NCI-H187 (cell line): ENCODE results near the gene EXOSC6.
"Not testable (repeated sequence)": the region's sequence is repeated elsewhere in the genome, so short reads cannot be mapped to it uniquely, and the experiment has no call there.

Experiments used
- DNase-seq, 2 experiments: peaks; one replicate each; lab custom pipeline; 2025; lab: John Stamatoyannopoulos, UW

The EXOSC6 gene

DNA sequence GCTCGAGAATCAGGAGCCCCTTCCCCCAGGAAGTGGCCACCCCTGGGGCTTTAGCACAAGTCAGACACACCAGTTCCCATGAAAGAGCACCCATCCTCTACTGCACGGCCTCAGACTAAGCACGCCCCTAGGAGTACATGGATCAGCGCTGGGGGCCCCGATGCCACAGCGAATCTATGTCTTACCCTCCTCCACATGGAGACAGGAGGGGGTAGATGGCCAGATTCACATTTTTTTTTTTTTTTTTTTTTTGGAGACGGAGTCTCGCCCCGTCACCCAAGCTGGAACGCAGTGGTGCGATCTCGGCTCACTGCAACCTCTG is 3.2 kb upstream of the EXOSC6 start:
- no peak for DNase-seq

DNA sequence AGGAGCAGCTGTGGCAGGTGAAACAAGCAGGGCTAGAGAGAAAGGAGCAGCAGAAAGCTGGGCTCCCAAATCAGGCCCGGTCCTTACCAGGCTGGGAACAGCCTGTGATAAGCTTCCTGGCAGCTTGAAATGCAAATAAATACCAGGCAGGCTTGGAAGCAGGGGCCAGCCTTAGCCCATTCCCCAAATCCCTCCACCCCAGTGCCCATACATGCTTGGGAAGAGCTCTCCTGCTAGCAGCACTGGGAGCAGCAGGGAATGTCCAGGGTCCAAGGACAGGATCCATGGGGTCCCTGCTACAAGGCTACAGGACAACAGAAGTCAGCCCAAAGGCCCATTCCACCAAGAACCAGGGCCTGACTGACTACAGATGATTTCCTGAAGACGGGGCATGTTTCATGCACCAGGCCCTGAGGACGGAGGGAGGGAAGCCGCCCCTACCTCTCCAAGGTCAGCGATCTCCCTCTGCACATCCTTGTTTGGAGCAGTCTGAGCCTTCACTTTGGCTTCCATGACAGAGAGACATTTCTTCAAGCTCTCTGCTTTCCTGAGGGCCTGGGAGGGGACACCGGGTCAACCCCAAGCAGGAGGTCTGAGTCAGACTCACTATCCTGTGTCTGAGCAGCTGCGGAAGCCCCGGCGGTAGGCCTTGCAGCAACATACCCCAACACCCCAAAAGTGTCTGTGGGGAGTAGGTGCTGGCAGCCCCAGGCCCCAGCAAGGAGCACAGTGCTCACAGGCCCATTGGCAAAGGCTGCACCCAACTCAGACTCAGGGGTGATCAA is 2.6 kb upstream of the EXOSC6 start:
- no peak for DNase-seq

DNA sequence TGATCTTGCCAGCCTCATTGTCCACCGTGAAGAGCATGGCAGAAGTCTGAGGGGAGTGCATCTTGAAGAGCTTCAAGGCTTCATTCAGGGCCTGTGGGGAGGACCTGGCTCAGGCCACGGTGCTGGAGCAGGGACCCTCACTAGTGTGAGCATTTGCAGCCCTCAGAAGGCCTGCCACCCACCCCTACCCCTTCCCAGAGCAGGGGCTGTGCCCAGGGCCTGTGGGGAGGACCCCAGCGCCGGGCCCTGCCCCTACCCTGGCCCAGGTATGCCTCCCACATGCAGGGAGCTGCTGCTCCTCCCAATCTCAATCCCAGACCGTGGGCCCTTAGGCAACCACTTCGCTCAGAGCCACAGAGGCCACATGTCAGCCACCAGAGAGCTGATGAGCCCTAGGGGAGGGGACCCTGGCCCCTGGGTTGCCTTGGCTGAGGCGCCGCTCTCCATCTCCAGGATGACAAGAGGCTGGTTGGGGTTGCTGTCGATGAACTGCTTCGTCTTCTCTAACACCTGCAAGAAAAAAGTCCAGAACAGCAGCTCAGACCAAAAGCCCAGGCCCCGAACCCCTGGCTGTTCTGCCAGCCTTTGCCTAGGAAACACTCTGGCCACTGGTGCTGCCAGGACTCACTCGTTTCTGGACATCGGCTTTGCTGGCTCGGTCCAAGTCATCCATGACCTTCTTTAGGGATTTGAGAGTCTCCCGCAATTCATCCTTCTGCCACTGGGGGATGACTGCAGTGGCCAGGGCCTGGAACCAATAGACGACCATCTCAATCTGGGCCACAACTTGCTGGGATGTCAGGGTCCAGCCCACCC is 1.8 kb upstream of the EXOSC6 start:
- DNase-seq, result no peak

DNA sequence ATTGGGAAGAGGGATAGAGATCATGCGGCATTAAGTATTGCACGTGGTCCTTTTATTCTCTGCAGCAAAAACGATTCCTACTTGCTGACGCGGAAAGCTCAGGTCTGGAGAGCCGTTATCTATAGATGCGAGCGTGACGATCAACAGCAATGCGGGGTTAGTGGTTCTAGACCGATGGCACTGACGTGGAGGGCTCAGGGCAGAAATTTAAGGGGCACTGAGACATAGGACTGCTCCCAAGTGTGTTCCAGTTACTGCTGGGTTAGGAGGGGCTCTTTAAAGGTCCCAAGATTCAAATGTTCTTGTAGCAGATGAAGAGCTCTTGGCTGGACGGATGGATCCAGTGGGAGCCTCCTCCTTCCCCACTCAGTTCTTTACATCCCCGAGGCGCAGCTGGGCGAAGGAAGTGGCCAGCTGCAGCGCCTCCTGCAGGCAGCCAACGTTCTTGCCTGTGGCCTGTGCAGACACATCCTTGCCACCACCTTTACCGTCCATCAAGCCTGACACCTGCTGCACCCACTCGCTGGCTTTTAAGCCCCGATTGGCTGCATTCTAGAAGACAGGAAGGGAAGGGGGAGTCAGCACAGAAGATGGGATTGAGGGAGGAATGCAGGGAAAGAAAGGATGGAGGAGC is 732 bp upstream of the EXOSC6 start:
- peak in 1 of 2 experiments; percentile 2 for DNase-seq

DNA sequence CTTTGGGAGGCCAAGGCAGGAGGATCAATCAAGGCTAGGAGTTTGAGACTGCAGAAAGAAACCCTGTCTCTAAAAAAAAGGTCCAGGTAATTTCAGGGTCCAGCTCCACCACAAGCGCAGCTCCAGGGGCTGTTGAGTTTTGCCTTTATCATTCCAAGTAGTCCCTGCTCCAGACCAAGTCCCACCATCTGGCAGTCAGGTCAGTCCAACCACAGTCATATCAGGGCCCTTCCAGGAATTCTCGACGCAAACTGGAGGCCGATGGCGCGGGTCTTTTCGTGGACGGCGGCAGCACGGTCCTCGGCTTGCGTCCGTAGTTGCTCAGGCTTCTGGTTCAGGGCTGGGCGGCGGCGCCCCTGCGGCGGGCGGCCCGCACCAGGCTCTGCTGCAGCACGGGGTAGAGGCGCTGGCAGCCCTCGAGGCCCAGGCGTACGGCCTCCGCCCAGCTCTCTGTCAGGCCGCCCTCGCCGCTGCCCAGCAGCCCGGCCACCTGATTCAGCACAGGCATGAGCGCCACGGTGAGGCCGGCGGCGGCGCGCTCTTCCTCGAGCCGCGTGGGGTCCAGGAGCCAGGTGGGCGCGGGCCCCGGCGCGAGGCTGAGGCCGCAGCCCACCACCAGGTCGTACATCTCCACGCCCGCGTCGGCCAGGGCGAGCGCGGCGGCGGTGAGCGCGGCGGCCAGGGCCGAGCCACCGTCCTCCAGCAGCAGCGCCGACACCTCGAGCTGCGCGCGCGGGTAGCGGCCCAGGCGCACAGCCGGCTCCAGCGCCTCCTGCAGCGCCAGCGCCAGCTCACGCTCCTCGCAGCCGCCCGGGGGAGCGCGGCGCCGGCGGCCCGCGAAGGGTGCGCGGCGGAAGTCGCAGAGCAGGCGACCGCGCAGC is 752 bp downstream of the EXOSC6 start:
- no peak for DNase-seq

DNA sequence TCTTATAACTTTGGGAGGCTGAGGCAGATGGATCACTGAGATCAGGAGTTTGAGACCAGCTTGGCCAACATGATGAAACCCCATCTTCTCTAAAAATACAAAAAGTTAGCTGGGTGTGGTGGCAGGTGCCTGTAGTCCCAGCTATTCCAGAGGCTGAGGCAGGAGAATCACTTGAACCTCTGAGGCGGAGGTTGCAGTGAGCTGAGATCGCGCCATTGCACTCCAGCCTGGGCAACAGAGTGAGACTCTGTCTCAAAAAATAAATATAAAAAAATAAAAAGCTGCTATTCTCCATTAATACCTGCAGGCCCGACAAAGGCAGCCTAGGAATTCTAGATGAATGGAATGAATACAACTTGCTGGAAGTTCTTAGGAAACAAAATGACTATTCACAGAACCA is 2.0 kb downstream of the EXOSC6 start:
- not testable (repeated sequence) for DNase-seq

DNA sequence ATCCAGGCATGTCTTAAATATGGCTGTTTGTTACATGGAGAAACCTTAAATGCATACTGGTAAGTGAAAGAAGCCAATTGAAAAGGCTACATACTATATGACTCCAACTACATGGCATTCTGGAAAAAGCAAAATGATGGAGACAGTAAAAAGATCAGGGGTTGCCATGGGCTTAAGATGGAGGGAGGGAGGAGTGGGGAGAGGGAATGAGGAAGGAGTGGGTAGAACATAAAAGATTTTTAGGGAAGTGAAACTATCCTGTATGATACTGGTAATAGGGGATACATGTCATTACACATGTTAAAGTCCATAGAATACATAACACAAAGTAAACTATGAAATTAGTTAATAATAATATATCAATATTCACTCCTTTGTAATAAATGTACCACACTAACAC is 13.0 kb downstream of the EXOSC6 start:
- not testable (repeated sequence) for DNase-seq

DNA sequence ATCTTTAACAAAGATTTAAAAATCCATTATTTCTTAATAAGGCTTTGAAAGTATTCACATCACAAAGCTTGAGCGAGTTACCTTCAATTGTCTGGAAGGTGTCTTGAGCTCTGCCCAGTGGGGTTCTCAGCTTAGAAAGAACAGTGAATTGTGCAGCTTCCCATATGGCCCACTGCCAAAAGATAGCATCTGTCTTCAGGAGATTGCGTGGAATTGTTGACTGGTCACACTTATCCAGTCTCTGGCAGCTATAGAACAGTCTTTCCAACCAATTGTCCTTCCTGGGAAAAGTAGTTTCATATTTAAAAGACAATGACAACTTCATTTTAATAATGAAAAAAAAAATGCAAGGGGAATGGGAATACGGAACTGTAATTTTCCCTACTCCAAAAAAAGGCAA is 19.9 kb downstream of the EXOSC6 start:
- DNase-seq, result not testable (repeated sequence)

DNA sequence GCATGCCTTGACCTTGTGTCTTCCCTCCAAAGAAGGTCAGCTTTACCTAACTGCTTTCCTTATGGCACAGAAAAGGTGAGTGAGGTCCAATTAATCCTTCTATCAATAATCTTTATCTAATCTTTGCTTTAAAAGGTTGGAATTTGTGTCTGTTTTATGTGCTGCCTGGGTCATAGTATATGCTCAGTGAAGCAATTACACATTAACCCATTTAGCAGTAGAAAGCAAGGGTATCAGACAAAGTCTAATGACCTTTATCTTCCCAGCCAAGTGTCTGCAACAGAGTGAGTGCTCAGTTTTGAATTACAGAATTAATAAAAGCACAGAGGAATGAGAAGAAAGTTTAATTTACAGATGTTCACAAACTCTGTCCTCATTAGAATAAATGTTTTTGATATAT is 25.7 kb downstream of the EXOSC6 start:
- DNase-seq, result not testable (repeated sequence)

DNA sequence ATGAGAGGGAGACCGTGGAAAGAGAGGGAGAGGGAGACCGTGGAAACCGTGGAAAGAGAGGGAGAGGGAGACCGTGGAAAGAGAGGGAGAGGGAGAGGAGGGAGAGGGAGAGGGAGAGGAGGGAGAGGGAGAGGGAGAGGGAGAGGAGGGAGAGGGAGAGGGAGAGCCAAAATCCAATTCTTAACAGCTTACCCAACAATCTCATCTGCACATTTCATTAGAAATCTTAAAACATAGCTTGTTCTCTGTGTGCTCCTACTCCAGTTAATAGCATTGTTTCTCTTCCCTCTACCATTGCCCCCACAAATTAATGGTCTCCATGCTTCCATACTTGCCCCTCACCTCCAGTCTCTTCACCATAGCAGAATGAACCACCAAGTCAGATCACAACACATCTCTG is 26.3 kb downstream of the EXOSC6 start:
- not testable (repeated sequence) for DNase-seq

DNA sequence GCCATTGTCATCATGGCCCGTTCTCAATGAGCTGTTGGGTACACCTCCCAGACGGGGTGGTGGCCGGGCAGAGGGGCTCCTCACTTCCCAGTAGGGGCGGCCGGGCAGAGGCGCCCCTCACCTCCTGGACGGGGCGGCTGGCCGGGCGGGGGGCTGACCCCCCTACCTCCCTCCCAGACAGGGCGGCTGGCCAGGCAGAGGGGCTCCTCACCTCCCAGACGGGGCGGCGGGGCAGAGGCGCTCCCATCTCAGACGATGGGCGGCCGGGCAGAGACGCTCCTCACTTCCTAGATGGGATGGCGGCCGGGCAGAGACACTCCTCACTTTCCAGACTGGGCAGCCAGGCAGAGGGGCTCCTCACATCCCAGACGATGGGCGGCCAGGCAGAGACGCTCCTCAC is 27.1 kb downstream of the EXOSC6 start:
- DNase-seq, result not testable (repeated sequence)

DNA sequence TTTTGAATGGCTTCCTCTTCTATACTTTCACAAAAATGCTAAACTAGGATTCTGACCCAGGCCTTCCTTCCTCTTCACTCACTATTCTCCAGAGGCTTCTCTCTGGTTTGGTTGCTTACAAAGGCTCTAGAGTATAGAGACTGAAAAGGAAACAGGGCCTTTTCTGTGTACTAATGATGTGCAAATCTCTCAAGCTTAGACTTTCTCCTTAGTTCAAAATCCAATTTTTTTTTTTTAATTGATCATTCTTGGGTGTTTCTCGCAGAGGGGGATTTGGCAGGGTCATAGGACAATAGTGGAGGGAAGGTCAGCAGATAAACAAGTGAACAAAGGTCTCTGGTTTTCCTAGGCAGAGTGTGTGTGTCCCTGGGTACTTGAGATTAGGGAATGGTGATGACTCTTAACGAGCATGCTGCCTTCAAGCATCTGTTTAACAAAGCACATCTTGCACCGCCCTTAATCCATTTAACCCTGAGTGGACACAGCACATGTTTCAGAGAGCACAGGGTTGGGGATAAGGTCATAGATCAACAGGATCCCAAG is 27.7 kb downstream of the EXOSC6 start:
- not testable (repeated sequence) for DNase-seq

DNA sequence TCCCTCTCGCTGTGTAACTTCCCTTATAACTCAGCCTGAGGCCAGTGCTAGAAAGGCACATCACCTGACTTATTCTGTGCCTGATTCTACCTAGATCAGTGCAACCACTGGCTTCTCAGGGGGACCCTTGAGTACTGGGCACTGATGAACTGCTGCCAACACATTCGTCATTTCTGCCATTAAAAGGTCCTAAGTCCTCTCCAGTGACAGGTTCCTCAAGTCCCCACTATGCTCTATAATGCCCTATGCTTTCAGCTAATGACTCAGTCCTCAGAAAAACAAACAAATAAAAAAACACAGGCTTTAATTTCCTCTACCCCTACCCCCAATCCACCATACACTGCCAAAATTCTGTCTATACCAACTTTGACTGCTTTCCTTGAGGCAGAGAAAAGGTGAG is 28.5 kb downstream of the EXOSC6 start:
- not testable (repeated sequence) for DNase-seq

DNA sequence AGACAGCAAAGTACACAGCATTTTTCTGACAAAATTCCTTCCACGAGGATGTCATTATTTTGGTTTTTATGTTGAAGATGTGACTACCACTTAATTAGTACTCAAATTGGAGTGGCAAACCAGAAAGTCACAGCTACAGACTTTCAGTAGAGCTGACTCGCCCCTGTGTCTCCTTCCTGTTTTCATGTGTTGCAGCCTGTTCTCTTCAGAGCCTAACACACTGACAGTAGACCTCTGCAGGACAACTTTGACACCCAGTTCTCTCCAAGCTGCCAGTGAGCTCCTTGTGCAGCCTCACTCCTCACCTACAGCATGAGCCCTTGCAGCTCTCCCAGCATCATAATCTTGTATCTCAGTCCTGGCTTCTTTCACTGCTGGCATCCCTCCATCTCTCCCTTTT is 29.2 kb downstream of the EXOSC6 start:
- not testable (repeated sequence) for DNase-seq

DNA sequence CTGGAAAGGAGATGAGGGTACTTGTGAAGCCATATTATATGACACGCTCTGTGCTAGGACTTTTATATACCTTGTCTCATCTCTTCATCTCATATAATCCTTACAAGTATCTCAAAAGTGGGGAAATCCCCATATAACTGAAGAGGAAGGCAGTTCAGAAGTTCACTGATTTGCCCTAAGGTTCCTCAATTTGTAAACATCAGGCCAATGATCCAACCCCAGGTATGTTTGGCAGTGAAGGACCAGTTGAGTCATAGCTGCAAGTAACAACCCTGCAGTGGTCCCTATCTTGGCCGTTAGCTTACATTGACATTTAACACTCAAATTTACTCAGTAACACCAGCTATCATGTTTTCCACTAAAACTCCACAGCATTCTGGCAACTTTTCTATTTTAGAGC is 33.2 kb downstream of the EXOSC6 start:
- not testable (repeated sequence) for DNase-seq

DNA sequence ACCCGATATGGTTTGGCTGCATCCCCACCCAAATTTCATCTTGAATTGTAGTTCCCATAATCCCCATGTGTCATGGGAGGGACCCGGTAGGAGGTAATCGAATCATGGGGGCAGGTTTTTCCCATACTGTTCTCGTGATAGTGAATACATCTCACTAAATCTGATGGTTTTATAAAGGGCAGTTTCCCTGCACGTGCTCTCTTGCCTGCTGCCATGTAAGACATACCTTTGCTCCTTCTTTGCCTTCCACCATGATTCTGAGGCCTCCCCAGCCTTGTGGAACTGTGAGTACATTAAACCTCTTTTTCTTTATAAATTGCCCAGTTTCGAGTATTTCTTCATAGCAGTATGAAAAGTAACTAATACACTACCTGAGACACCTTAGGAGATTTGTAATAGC is 45.4 kb downstream of the EXOSC6 start:
- DNase-seq, result not testable (repeated sequence)

DNA sequence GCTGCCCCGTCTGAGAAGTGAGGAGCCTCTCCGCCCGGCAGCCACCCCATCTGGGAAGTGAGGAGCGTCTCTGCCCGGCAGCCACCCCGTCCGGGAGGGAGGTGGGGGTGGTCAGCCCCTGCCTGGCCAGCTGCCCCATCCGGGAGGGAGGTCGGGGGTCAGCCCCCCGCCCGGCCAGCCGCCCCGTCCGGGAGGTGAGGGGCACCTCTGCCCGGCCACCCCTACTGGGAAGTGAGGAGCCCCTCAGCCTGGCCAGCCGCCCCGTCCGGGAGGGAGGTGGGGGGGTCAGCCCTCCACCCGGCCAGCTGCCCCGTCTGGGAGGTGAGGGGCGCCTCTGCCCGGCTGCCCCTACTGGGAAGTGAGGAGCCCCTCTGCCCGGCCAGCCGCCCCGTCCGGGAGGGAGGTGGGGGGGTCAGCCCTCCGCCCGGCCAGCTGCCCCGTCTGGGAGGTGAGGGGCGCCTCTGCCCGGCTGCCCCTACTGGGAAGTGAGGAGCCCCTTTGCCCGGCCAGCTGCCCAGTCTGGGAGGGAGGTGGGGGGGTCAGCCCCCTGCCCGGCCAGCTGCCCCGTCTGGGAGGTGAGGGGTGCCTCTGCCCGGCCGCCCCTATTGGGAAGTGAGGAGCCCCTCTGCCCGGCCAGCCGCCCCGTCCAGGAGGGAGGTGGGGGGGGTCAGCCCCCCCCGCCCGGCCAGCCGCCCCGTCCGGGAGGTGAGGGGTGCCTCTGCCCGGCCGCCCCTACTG is 46.9 kb downstream of the EXOSC6 start:
- not testable (repeated sequence) for DNase-seq

DNA sequence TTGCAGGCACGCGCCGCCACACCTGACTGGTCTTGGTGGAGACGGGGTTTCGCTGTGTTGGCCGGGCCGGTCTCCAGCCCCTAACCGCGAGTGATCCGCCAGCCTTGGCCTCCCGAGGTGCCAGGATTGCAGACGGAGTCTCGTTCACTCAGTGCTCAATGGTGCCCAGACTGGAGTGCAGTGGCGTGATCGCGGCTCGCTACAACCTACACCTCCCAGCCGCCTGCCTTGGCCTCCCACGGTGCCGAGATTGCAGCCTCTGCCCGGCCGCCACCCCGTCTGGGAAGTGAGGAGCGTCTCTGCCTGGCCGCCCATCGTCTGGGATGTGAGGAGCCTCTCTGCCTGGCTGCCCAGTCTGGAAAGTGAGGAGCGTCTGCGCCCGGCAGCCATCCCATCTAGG is 47.7 kb downstream of the EXOSC6 start:
- not testable (repeated sequence) for DNase-seq

DNA sequence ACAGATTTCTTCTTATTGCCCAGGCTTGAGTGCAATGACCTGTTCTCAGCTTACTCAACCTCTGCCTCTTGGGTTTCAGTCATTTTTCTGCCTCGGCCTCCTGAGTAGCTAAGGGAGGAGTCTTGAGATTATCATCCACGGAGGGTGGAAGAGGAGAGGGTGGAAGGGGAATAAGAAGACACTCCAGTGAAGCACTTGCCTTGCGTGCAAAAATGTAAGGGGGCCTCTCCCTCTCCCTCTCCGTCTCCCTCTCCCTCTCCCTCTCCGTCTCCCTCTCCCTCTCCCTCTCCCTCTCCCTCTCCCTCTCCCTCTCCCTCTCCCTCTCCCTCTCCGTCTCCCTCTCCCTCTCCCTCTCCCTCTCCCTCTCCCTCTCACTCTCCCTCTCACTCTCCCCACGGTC is 48.2 kb downstream of the EXOSC6 start:
- DNase-seq, result not testable (repeated sequence)

DNA sequence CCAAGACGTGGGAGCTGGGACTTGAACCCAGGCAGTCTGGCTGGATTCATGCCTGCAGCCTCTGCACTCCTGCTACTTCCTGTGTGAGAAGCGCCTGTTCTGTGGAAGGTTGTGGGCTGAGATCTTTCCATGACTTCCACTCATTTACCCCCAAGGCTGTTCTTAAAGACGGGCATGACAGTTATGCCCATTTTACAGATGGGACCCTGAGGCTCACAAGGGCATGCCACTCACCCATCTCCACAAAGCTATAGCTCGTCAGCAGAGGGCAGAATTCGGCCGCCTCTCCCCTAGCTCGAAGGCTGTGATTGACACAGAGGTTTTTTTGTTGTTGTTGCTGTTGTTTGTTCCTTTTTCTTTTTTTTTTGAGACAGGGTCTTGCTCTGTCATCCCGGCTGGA is 51.7 kb downstream of the EXOSC6 start:
- not testable (repeated sequence) for DNase-seq

DNA sequence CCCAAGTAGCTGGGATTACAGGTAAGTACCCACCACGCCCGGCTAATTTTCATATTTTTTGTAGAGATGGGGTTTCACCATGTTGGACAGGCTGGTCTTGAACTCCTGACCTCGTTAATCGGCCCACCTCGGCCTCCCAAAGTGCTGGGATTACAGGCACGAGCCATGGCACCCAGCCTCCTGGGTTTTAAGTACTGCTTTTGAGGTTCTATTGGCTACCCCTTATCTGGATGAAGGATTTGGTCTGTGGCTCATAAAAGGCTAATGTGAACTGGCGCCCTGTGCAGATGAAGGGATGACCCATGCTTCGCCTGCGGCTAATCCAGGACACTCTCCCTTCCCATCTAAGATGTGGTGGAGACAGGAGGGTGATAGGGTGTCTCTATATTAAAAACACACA is 52.6 kb downstream of the EXOSC6 start:
- DNase-seq, result not testable (repeated sequence)
